Measurements from ENCODE around the gene FBXO46. TPM values are rescaled to one million over a fixed set of nuclear protein-coding genes. Genes with fewer than 3 reads are reported as not detected.
A peak's percentile ranks its signal among the peaks of the same experiment; 100 is the strongest.

The FBXO46 gene
- total and polyA plus RNA-seq, 2 of the 13 experiments (the other 11 are each of a cell fraction or from before 2014, with no cell fraction given), result 6.2 to 6.4 TPM

- TF ChIP-seq, protein P1, sequence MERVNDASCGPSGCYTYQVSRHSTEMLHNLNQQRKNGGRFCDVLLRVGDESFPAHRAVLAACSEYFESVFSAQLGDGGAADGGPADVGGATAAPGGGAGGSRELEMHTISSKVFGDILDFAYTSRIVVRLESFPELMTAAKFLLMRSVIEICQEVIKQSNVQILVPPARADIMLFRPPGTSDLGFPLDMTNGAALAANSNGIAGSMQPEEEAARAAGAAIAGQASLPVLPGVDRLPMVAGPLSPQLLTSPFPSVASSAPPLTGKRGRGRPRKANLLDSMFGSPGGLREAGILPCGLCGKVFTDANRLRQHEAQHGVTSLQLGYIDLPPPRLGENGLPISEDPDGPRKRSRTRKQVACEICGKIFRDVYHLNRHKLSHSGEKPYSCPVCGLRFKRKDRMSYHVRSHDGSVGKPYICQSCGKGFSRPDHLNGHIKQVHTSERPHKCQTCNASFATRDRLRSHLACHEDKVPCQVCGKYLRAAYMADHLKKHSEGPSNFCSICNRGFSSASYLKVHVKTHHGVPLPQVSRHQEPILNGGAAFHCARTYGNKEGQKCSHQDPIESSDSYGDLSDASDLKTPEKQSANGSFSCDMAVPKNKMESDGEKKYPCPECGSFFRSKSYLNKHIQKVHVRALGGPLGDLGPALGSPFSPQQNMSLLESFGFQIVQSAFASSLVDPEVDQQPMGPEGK (CRISPR knock-in tag; IDR thresholded peaks at IDR 0.05), result no peak
- no peak for TF ChIP-seq ZNF350 (CRISPR knock-in tag; IDR thresholded peaks at IDR 0.05; ENCODE audit: borderline replicate concordance, low read depth)
- TF ChIP-seq, protein P2, sequence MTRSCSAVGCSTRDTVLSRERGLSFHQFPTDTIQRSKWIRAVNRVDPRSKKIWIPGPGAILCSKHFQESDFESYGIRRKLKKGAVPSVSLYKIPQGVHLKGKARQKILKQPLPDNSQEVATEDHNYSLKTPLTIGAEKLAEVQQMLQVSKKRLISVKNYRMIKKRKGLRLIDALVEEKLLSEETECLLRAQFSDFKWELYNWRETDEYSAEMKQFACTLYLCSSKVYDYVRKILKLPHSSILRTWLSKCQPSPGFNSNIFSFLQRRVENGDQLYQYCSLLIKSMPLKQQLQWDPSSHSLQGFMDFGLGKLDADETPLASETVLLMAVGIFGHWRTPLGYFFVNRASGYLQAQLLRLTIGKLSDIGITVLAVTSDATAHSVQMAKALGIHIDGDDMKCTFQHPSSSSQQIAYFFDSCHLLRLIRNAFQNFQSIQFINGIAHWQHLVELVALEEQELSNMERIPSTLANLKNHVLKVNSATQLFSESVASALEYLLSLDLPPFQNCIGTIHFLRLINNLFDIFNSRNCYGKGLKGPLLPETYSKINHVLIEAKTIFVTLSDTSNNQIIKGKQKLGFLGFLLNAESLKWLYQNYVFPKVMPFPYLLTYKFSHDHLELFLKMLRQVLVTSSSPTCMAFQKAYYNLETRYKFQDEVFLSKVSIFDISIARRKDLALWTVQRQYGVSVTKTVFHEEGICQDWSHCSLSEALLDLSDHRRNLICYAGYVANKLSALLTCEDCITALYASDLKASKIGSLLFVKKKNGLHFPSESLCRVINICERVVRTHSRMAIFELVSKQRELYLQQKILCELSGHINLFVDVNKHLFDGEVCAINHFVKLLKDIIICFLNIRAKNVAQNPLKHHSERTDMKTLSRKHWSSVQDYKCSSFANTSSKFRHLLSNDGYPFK (CRISPR knock-in tag; IDR thresholded peaks at IDR 0.05; ENCODE audit: borderline replicate concordance), result no peak; the same call in 1 of the 2 replicates
- no peak; the same call in 1 of the 2 replicates for TF ChIP-seq NRL (CRISPR knock-in tag; IDR thresholded peaks at IDR 0.05; ENCODE audit: borderline replicate concordance)
- no peak for TF ChIP-seq SYNCRIP (IDR thresholded peaks at IDR 0.05; ENCODE audit: insufficient read depth, low read depth, low read length)
- TF ChIP-seq MBNL3 (CRISPR knock-in tag; conservative IDR thresholded peaks at IDR 0.05), result no peak
- TF ChIP-seq, protein P3, sequence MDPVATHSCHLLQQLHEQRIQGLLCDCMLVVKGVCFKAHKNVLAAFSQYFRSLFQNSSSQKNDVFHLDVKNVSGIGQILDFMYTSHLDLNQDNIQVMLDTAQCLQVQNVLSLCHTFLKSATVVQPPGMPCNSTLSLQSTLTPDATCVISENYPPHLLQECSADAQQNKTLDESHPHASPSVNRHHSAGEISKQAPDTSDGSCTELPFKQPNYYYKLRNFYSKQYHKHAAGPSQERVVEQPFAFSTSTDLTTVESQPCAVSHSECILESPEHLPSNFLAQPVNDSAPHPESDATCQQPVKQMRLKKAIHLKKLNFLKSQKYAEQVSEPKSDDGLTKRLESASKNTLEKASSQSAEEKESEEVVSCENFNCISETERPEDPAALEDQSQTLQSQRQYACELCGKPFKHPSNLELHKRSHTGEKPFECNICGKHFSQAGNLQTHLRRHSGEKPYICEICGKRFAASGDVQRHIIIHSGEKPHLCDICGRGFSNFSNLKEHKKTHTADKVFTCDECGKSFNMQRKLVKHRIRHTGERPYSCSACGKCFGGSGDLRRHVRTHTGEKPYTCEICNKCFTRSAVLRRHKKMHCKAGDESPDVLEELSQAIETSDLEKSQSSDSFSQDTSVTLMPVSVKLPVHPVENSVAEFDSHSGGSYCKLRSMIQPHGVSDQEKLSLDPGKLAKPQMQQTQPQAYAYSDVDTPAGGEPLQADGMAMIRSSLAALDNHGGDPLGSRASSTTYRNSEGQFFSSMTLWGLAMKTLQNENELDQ (CRISPR knock-in tag; IDR thresholded peaks at IDR 0.05; ENCODE audit: borderline replicate concordance), result no peak
- TF ChIP-seq HMGA1 (CRISPR knock-in tag; conservative IDR thresholded peaks at IDR 0.05), result no peak
- no peak for TF ChIP-seq ARNTL (CRISPR knock-in tag; IDR thresholded peaks at IDR 0.05)
- peak; percentile 48; the same call in 1 of the 2 replicates for TF ChIP-seq IRX3 (CRISPR knock-in tag; IDR thresholded peaks at IDR 0.05; ENCODE audit: borderline replicate concordance, low read depth)
- 0 out of 2 replicates have a peak, but pooled peaks have one; percentile 33 for TF ChIP-seq ZSCAN30 (CRISPR knock-in tag; IDR thresholded peaks at IDR 0.05)
- no peak for TF ChIP-seq ZNF124 (CRISPR knock-in tag; IDR thresholded peaks at IDR 0.05)
- TF ChIP-seq NFIC (IDR thresholded peaks at IDR 0.05; ENCODE audit: low read length), result no peak
- no peak; the same call in none of the 2 replicates for TF ChIP-seq ZNF777 (CRISPR knock-in tag; IDR thresholded peaks at IDR 0.05)
- TF ChIP-seq BCL3 (CRISPR knock-in tag; IDR thresholded peaks at IDR 0.05), result no peak
- TF ChIP-seq, protein P4, sequence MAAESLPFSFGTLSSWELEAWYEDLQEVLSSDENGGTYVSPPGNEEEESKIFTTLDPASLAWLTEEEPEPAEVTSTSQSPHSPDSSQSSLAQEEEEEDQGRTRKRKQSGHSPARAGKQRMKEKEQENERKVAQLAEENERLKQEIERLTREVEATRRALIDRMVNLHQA (CRISPR knock-in tag; IDR thresholded peaks at IDR 0.05), result no peak
Observed at GRCh38 chr19:45767881-45768654, 37.4 kb upstream of the FBXO46 start (continued).
